DOHH2 (cell line): ENCODE results near the gene DMD.

Experiments
- H3F3A ChIP-seq: fragments of 200-600 bp; sonication (generic), shearing (Covaris generic); 2 replicates; pipeline ENCODE4 v1.6.0; 2016; ENCODE audit warnings: antibody characterized with exemption, mild to moderate bottlenecking; ENCODE audit not compliant: control insufficient read depth, insufficient read depth
- H3K27ac ChIP-seq: fragments of 200-600 bp; sonication (generic); 2 replicates; pipeline ENCODE4 v1.5.1; 2014; ENCODE audit warnings: low read depth, mild to moderate bottlenecking, low read length, moderate library complexity
- H3K27me3 ChIP-seq: fragments of 200-600 bp; sonication (generic); 2 replicates; pipeline ENCODE4 v1.6.1; 2014; ENCODE audit warnings: mild to moderate bottlenecking, low read length, mixed read lengths; ENCODE audit not compliant: control insufficient read depth
- H3K36me3 ChIP-seq: fragments of 200-600 bp; sonication (generic); 2 replicates; pipeline ENCODE4 v1.6.1; 2014; ENCODE audit warnings: mild to moderate bottlenecking, low read length, moderate library complexity, mixed read lengths; ENCODE audit not compliant: control insufficient read depth
- H3K4me1 ChIP-seq: fragments of 200-600 bp; sonication (generic); 2 replicates; pipeline ENCODE4 v1.6.1; 2014; ENCODE audit warnings: mild to moderate bottlenecking, low read length, mixed read lengths; ENCODE audit not compliant: control insufficient read depth
- H3K4me2 ChIP-seq: fragments of 200-600 bp; sonication (generic); 2 replicates; pipeline ENCODE4 v1.6.0; 2014; ENCODE audit warnings: mild to moderate bottlenecking, low read length, moderate library complexity
- H3K4me3 ChIP-seq: fragments of 200-600 bp; sonication (generic); 2 replicates; pipeline ENCODE4 v1.5.1; 2014; ENCODE audit warnings: mild to moderate bottlenecking, low read length, mixed read lengths
- H3K79me2 ChIP-seq: fragments of 200-600 bp; sonication (generic); 2 replicates; pipeline ENCODE4 v1.6.1; 2014; ENCODE audit warnings: mild to moderate bottlenecking, low read length, mixed read lengths; ENCODE audit not compliant: control insufficient read depth
- H3K9me2 ChIP-seq: fragments of 200-600 bp; sonication (generic); replicated peaks from 2 replicates; pipeline ENCODE4 v1.6.1; 2014; ENCODE audit warnings: mild to moderate bottlenecking, low read length, mixed read lengths; ENCODE audit not compliant: control insufficient read depth
- H3K9me3 ChIP-seq: fragments of 200-600 bp; sonication (generic); 2 replicates; pipeline ENCODE4 v1.6.1; 2014; ENCODE audit warnings: antibody characterized with exemption, low read length, mixed read lengths; ENCODE audit not compliant: control insufficient read depth, insufficient read depth
- H4K20me1 ChIP-seq: fragments of 200-600 bp; sonication (generic); 2 replicates; pipeline ENCODE4 v1.6.0; 2014; ENCODE audit warnings: low read depth, mild to moderate bottlenecking, antibody characterized with exemption, low read length, moderate library complexity; ENCODE audit not compliant: control insufficient read depth, insufficient read depth
- EZH2phosphoT487 ChIP-seq: fragments of 200-600 bp; sonication (generic); IDR thresholded peaks from 2 replicates; pipeline ENCODE4 v1.6.1; 2017; ENCODE audit warnings: borderline replicate concordance, mild to moderate bottlenecking, antibody characterized with exemption, low read length, moderate library complexity, mixed read lengths
- TF ChIP-seq, protein P1 (sequence below): fragments of 200-600 bp; sonication (generic); IDR thresholded peaks from one replicate; pipeline ENCODE4 v1.5.1; 2014; ENCODE audit warnings: antibody characterized with exemption, mild to moderate bottlenecking, low read depth, low read length; ENCODE audit not compliant: poor library complexity, severe bottlenecking

DMD gene

GRCh38 chrX:31165241-31166035 lies 2045.9 kb downstream of the DMD start:
- Histone ChIP-seq H3K27me3 (no peaks in the 10 kb centered on the region), H3K79me2 (no peaks in the 10 kb centered on the region), H3K9me2 (no peaks in the 10 kb centered on the region), H3K9me3 (no peaks in the 10 kb centered on the region), H3K36me3 (no peaks in the 10 kb centered on the region), H3K4me2 (no peak overlapping the region), H3K4me3 (no peak overlapping the region), H4K20me1 (no peaks in the 10 kb centered on the region), H3K4me1 (no peaks in the 10 kb centered on the region), H3K27ac (no peak overlapping the region), H3F3A (no peaks in the 10 kb centered on the region)
- TF ChIP-seq EZH2phosphoT487: no peak
- TF ChIP-seq, protein P1, sequence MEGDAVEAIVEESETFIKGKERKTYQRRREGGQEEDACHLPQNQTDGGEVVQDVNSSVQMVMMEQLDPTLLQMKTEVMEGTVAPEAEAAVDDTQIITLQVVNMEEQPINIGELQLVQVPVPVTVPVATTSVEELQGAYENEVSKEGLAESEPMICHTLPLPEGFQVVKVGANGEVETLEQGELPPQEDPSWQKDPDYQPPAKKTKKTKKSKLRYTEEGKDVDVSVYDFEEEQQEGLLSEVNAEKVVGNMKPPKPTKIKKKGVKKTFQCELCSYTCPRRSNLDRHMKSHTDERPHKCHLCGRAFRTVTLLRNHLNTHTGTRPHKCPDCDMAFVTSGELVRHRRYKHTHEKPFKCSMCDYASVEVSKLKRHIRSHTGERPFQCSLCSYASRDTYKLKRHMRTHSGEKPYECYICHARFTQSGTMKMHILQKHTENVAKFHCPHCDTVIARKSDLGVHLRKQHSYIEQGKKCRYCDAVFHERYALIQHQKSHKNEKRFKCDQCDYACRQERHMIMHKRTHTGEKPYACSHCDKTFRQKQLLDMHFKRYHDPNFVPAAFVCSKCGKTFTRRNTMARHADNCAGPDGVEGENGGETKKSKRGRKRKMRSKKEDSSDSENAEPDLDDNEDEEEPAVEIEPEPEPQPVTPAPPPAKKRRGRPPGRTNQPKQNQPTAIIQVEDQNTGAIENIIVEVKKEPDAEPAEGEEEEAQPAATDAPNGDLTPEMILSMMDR: no peak

DNA sequence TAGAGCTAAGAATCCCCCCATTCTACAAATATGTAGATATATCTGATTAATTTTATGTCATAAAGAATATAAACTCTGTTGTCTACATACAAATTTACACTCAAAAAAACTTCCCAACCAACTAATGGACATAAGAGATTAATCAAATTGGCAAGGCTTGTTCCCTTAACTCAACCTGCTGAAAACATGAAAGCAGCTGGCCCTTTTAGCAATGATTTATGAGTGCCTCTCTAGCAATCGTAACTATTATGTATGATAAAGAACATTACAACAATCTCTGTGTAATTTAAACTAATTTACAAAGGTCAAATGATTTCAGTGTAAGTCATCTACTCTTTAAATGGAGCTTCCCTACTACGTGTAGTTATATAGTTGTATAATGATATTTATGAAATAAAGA lies 2056.4 kb downstream of the DMD start:
- Histone ChIP-seq H3K36me3 (no peaks in the 10 kb centered on the region), H3K9me2 (no peaks in the 10 kb centered on the region), H3K9me3 (no peaks in the 10 kb centered on the region), H3K4me1 (no peaks in the 10 kb centered on the region), H3K4me3 (no peak overlapping the region), H3K27ac (no peak overlapping the region), H3K4me2 (no peak overlapping the region), H3F3A (no peaks in the 10 kb centered on the region), H3K79me2 (no peaks in the 10 kb centered on the region), H4K20me1 (no peaks in the 10 kb centered on the region), H3K27me3 (no peaks in the 10 kb centered on the region)
- TF ChIP-seq EZH2phosphoT487: no peak

DNA sequence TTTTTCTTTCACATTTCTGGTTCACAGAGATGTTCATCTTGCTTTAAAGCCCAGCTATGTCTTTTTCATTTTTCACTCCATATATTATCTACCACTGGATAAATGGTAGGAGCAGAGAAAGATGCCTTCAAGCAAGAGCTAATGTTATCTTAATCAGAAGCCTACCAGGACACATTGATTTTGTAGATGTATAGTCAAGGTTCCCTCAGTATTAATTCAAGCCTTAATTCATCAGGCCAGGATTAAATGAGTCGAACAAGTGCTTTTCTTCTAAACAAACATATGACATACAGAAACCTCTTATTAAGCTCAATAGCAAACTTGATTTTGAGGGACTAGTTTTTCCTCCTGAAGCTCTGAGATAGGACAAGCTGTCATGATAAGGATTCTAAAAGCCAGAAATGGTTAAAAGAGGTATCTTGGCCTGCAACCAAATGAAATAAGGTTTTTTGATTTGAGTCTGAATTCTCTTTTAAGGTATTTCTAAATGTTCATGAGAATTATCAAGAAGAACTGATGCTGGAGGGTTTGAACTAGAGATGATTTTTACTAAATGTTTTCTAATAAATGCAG lies 2057.8 kb downstream of the DMD start:
- no peaks in the 10 kb centered on the region for H3K4me1 ChIP-seq
- no peaks in the 10 kb centered on the region for H3F3A ChIP-seq
- TF ChIP-seq EZH2phosphoT487: no peak
- TF ChIP-seq, protein P1: no peak
- no peaks in the 10 kb centered on the region for H3K36me3 ChIP-seq
- no peak overlapping the region for H3K27ac ChIP-seq
- H4K20me1 ChIP-seq: no peaks in the 10 kb centered on the region
- H3K4me2 ChIP-seq: no peak overlapping the region
- no peaks in the 10 kb centered on the region for H3K9me2 ChIP-seq
- no peak overlapping the region for H3K4me3 ChIP-seq
- H3K9me3 ChIP-seq: no peaks in the 10 kb centered on the region
- H3K27me3 ChIP-seq: no peaks in the 10 kb centered on the region
- H3K79me2 ChIP-seq: no peaks in the 10 kb centered on the region

GRCh38 chrX:31147175-31147574 lies 2064.2 kb downstream of the DMD start:
- Histone ChIP-seq H3K36me3 (no peaks in the 10 kb centered on the region), H3K4me3 (no peak overlapping the region), H4K20me1 (no peaks in the 10 kb centered on the region), H3K27me3 (no peaks in the 10 kb centered on the region), H3F3A (no peaks in the 10 kb centered on the region), H3K9me2 (no peaks in the 10 kb centered on the region), H3K27ac (no peak overlapping the region), H3K79me2 (no peaks in the 10 kb centered on the region), H3K4me2 (no peak overlapping the region), H3K4me1 (no peaks in the 10 kb centered on the region), H3K9me3 (no peaks in the 10 kb centered on the region)
- TF ChIP-seq EZH2phosphoT487: no peak
- TF ChIP-seq, protein P1: no peak
